Hematopoietic multipotent progenitor cell treated with erythropoietin and hydrocortisone succinate and interleukin-3 and kit ligand, for 17 days (in vitro differentiated cells): Measurements from ENCODE around the gene ADGRA1.
"Not testable (repeated sequence)": the region's sequence is repeated elsewhere in the genome, so short reads cannot be mapped to it uniquely, and the experiment has no call there.

Experiments
- DNase-seq: peaks from one replicate; pipeline ENCODE4 v3.0.0-alpha.2; 2015; ENCODE audit warnings: low spot score

Gene ADGRA1

DNA sequence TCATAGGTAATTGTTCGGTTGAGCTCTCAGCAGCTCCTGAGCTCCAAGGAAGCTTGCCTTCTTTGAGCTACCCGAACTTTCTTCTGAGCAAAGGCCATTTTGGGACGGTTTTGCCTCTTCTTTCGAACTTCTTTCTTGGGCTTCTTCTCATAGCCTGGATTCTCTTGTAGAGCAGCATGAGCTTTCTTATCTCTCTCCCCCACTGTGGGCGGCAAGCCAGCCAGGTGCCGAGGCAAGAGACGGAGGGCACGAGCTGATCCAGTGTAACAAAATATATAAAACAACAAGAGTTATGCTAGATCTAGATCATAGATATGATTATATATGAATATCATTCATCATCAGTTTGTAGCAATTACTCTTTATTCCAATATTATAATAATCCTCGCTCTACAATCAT is 55.8 kb downstream of the ADGRA1 start:
- peak; percentile 18 for DNase-seq

GRCh38 chr10:133144771-133145170 is 57.0 kb downstream of the ADGRA1 start:
- no peak for DNase-seq

DNA sequence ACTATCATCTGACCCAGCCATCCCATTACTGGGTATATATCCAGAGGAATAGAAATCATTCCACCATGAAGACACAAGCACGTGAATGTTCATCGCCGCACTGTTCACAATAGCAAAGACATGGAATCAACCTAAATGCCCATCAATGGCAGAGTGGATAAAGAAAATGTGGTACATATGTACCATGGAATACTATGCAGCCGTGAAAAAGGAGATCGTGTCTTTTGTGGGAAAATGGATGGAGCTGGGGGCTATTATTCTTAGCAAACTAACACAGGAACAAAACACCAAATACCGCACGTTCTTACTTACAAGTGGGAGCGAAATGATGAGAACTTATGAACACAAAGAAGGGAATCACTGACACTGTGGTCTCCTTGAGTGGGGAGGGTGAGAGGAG is 62.5 kb downstream of the ADGRA1 start:
- DNase-seq = no peak

GRCh38 chr10:133150656-133151055 is 62.9 kb downstream of the ADGRA1 start:
- no peak for DNase-seq

GRCh38 chr10:133151071-133151470 is 63.3 kb downstream of the ADGRA1 start:
- not testable (repeated sequence) for DNase-seq

- DNase-seq = no peak
These were observed 63.8 kb downstream of the ADGRA1 start for GRCh38 chr10:133151543-133151972.

GRCh38 chr10:133154411-133154810 is 66.7 kb downstream of the ADGRA1 start:
- no peak for DNase-seq

DNA sequence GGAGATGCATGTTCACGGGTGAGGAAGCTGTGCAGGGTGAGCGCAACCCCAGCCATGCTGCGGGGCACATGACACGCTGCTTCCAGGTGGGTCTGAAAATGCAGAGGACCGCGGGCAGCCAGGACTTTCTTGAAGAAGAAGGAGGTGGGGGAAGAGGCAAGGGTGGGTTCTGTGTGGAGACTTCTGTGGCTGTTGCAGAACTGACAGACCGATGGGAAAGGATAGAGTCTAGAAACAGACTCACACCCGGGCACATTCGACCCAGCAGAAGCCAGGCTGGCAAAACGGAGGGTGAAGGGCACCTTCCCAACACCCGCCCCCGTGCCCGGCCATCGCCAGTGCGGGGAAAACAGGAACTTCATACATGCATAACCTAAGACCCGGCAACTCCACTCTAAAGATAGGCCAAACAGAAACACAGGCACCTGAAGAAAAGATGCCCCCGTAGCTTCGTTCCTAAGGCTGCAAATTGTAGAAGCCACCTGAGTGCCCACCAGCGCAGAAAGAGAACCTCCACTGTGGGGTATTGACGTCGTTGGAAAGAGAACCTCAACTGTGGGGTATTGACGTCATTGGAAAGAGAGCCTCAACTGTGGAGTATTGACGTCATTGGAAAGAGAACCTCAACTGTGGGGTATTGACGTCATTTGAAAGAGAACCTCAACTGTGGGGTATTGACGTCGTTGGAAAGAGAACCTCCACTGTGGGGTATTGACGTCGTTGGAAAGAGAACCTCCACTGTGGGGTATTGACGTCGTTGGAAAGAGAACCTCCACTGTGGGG is 67.5 kb downstream of the ADGRA1 start:
- no peak for DNase-seq

- no peak for DNase-seq
These were observed 69.2 kb downstream of the ADGRA1 start for GRCh38 chr10:133156674-133157579.

DNA sequence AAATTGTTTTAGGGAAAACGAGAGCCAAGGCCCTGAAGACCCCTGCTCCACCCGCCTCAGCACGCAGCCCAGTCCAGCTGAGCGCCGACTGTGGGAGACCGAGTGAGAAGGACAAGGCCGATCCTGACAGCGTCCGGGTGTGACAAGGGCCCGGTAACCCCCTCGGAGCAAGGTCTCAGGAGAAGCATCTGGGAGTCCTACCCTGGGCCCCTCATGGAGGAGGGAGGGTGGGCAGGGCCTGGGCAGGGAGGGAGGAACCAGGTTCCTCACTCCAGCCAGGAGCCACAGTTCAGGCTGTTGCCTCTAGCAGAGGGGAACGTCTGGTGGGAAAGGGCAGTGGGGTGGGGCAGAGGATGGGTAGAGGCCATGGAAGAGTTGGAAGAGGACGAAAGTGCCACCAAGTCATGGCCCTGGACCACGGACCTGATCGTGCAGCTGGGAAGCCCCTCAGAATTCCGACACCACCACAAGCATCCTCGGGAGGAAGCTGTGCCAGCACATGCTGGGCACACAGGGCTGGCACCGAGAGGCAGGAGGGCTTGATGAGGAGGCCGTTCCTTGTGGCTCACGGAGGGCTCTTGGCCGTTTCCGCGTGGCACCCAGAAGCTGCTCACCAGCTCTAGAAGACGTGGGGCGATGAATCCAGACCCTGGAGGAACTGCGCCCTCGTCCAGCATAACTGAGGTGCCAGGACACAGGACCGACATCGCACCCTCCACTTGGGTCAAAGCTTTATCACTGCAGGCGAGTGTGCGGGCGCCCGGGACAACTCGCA is 70.1 kb downstream of the ADGRA1 start:
- no peak for DNase-seq

DNA sequence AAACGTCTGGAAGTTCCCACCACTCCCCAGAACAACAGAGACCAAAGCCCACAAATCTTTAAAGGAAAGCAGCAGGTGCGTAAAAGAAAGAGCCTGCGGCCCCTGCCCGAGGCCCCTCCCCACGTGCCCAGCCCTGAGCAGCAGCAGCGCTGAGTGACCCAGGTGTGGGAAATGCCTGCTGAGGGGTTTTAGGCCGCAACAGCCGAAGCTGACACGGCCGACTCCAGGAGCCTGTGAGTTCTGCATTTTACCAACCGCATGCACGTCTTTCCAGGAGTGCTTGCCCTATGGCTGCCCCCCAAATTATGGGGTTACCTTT is 70.7 kb downstream of the ADGRA1 start:
- no peak for DNase-seq

DNA sequence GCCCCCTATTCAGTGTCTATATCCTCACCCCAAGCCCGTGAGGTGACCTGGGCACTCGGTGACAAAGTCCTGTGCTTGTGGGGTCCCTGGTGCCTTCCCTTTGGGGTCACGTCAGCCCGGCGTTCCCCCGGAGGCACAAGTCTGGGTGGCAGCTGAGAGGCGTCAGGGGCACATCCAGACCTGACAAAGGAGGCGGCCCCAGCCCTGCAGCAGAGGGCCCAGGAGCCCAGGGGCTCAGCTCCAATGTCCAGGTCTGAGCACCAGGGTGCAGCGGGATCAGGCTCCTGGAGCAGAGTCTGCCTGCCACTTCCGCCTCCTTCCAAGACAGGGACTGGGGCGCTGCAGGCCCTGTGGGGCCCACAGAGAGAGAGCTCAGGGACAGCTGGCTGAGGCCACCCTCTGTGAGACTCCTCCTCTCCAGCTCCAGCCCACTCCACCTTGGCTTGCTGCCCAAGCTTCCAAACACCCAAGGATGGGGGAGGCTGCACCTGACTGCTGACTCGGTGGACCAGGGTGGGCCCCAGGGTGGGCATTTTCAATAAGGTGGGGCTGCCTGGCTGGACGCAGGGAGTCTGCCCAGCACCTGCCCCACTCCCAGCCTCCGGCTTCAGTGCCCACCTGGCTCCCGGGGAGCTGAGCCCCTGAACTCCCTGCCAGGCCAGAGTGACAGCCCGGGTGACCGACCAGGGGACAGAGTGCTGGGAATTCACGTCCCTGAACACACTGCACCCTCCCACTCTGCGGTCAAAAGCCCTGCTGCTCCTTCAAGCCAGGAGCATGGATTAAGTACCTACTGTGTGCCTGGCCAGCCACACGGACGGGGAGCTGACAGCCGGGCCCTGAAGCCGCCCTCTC is 71.3 kb downstream of the ADGRA1 start:
- no peak for DNase-seq

- DNase-seq = no peak
These were observed 71.9 kb downstream of the ADGRA1 start for GRCh38 chr10:133159611-133159949.

GRCh38 chr10:133159950-133160825 is 72.5 kb downstream of the ADGRA1 start, which contains the start of gene KNDC1:
Gene KNDC1 (plus strand): TSS chr10:133160219. CDS start chr10:133160468, 249 bp downstream.
- DNase-seq = no peak

GRCh38 chr10:133160826-133161471 is 73.2 kb downstream of the ADGRA1 start:
- DNase-seq = no peak

- DNase-seq = no peak
These were observed 73.9 kb downstream of the ADGRA1 start for GRCh38 chr10:133161486-133162109.

- no peak for DNase-seq
These were observed 74.6 kb downstream of the ADGRA1 start for GRCh38 chr10:133162178-133162909.

- no peak for DNase-seq
These were observed 75.5 kb downstream of the ADGRA1 start for GRCh38 chr10:133162910-133163856.
